Stomach smooth muscle (tissue), 2 donors: ENCODE results near the gene TRPC6.
A peak's percentile ranks its signal among the peaks of the same experiment; 100 is the strongest.

Experiments
- H3K27ac ChIP-seq: one replicate; pipeline ENCODE4 v1.7.0; 2013; ENCODE audit warnings: mild to moderate bottlenecking, low read length, inconsistent platforms
- H3K27me3 ChIP-seq, 2 donors: one replicate each; pipeline ENCODE4 v1.7.0; 2013; ENCODE audit warnings: low read length in 2 of 2; ENCODE audit not compliant: insufficient read depth in 2 of 2, control insufficient read depth in 1 of 2
- H3K36me3 ChIP-seq, 2 donors: one replicate each; pipeline ENCODE4 v1.7.0; 2013; ENCODE audit warnings: low read length in 2 of 2; ENCODE audit not compliant: control insufficient read depth in 2 of 2, insufficient read depth in 2 of 2
- H3K4me1 ChIP-seq: one replicate; pipeline ENCODE4 v1.7.0; 2013; ENCODE audit warnings: low read length; ENCODE audit not compliant: control insufficient read depth, insufficient read depth
- H3K4me3 ChIP-seq, 2 donors: one replicate each; pipeline ENCODE4 v1.7.0; 2013; ENCODE audit warnings: low read length in 2 of 2
- H3K9ac ChIP-seq, 2 donors: one replicate each; pipeline ENCODE4 v1.7.0; 2013; ENCODE audit warnings: low read length in 2 of 2, mild to moderate bottlenecking in 1 of 2
- H3K9me3 ChIP-seq, 2 donors: one replicate each; pipeline ENCODE4 v1.7.0; 2013; ENCODE audit warnings: low read length in 2 of 2; ENCODE audit not compliant: control insufficient read depth in 2 of 2
- donor health status: healthy.
- donor health status: Pancreatic carcinoma.

TRPC6 gene

DNA sequence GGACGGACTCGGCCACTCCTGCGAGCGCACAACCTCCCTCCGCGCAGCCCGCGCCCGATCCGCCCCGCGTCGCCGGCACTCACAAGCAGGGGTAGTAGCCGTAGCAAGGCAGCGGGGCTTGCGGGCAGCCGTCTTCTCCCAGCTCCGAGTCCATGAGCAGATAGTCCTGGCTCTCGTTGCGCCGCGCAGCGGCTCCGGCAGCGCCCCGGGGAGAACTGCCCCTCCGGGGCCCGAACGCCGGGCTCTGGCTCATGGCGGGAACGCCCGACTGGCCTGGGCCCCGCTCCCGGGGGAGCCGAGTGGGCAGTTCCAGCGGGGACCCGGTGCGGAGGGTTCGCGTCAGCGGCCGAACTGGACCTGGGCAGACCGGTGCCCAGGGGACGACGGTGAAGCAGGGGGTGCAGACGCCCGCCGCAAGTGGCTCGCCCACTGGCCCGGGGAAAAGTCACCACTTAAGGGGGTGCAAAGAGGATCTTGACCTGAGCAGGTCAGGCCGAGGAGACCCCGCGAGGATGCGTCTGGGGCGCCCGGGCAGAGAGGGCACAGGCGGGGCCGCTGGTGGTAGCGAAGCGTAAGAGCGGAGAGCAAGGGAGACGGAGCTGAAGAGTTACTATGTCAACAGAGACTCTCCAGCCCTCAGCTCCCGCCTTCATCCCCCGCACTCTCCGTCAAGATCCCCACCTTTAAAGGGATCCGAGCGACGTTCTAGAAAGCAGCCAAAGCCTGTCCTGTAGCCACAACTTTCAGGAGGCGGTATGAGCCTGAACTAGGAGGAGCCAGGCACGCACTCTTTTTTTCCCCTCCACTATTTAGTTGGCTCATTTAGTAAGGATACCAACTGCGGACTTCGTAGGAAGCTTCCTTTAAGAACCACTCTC is at the start of gene TRPC6:
TSS of gene TRPC6 (minus strand) at position 757 of the 878 bp plus-strand sequence. CDS start at position 253, 504 bp downstream.
- Histone ChIP-seq H3K9me3 (no peaks in the 10 kb centered on the region), H3K9ac (peak within 1 kb of the TSS in 1 of 2 donors; percentile 71), H3K27ac (no peak within 1 kb of the TSS)

DNA sequence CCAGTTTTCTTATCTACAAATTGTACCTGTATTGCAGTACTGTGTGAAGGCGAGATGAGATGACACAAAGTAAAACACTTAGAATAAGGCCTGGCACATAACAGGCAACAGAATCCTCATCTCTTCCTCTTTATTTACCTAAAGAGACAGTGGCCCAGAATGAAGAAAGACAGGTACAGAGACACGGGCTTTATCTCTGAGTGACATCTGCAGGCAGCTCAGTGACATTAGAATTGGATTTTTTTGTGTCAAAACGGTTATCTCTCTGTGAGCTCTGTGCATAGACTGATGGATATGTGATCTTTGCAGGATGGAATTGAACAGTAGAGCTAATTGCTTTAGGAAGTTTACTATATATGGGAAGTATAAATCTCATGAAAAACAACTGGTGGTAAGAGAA is 36.2 kb upstream of the TRPC6 start:
- Histone ChIP-seq H3K27ac (no peak overlapping the region), H3K4me1 (no peaks in the 10 kb centered on the region), H3K27me3 (no peaks in the 10 kb centered on the region), H3K4me3 (no peak overlapping the region), H3K9ac (no peak overlapping the region), H3K36me3 (no peaks in the 10 kb centered on the region), H3K9me3 (no peaks in the 10 kb centered on the region)

More for the DNA sequence above, at the start of gene TRPC6:
- peak within 1 kb of the TSS; percentile 73 to 91 for H3K4me3 ChIP-seq
- H3K4me1 ChIP-seq = peaks cover 6% of the 10 kb centered on the region
- peaks cover 0 to 5% of the 10 kb centered on the region in 2 donors for H3K27me3 ChIP-seq
- H3K36me3 ChIP-seq = no peaks in the 10 kb centered on the region

DNA sequence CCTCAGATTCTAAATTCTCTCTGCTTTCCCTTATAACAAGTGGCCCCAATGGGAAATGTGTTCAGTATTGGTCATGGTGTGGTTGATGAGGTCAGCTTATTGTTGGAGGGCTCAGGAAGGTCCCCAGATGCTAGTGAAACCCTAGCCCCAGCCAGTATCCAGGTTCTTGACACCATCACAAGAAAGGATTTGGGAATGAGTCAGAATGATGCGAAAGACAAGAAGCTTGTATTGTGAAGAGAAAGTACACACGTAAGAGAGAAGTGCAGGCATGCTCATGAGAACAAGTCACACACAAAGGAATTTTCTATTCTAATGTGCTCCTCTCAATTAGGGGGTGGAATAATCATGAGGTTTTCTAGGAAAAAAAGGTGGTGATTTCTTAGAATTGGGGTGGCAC is 34.9 kb upstream of the TRPC6 start:
- no peaks in the 10 kb centered on the region for H3K36me3 ChIP-seq
- no peaks in the 10 kb centered on the region for H3K4me1 ChIP-seq
- H3K9ac ChIP-seq = no peak overlapping the region
- H3K27ac ChIP-seq = no peak overlapping the region
- H3K9me3 ChIP-seq = no peaks in the 10 kb centered on the region
- H3K4me3 ChIP-seq = no peak overlapping the region
- no peaks in the 10 kb centered on the region for H3K27me3 ChIP-seq

DNA sequence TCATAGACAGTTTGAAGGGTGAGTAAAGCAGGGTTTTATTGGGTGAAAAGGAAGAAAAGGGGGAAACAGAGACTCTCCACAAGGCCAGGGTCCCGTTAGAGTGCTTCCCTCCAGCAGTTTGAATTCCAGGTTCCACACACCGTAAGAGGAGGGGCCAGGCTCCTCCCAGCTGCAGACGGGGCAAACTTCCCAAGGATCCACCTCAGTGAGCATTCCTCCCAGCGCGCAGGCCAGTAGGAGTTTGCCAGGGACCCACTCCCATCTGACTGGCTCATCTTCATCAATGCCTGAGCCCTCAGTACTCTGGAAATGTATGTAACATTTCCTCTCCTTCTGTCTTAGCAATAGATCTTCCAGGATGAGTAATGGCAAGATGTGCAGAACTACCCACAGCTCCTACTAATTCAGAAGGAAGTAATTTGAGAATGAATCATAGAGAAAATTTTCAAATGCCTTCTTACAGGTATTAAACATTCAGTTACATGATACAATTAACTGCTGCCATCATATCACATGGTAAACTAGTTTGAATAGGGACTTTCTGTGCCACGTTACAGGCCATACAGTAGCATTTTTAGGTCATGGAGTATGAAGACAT is 34.0 kb upstream of the TRPC6 start:
- Histone ChIP-seq H3K27ac (no peak overlapping the region), H3K9me3 (no peaks in the 10 kb centered on the region), H3K4me1 (no peaks in the 10 kb centered on the region), H3K27me3 (no peaks in the 10 kb centered on the region), H3K9ac (no peak overlapping the region), H3K4me3 (no peak overlapping the region), H3K36me3 (no peaks in the 10 kb centered on the region)

DNA sequence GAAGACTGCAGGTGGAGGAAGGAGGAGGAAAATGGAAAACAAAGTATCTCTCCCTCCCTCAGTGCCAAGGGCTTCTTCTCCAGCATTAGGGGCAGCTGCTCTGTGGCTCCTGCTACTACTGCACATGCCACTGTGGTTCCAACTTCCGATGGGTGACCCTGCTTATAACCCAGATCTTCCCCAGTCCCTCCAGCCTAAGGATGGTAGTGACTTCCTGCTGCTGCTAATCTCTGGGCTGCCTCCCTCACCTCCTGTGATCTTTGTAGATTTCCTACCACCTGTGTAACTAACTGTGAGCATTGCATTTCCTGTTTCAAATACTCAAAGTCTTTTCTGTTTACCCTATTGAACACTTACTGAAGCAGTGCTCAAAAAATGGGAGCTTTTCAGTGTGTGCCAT is 28.7 kb upstream of the TRPC6 start:
- H3K27ac ChIP-seq = no peak overlapping the region
- H3K36me3 ChIP-seq = no peaks in the 10 kb centered on the region
- no peaks in the 10 kb centered on the region for H3K9me3 ChIP-seq
- no peak overlapping the region for H3K9ac ChIP-seq
- H3K4me3 ChIP-seq = no peak overlapping the region
- no peaks in the 10 kb centered on the region for H3K27me3 ChIP-seq
- H3K4me1 ChIP-seq = no peaks in the 10 kb centered on the region

- Histone ChIP-seq H3K4me3 (no peak overlapping the region), H3K9ac (no peak overlapping the region), H3K27me3 (peaks cover 0 to 2% of the 10 kb centered on the region in 2 donors), H3K27ac (no peak overlapping the region), H3K4me1 (no peaks in the 10 kb centered on the region), H3K9me3 (no peaks in the 10 kb centered on the region), H3K36me3 (no peaks in the 10 kb centered on the region)
Observed at GRCh38 chr11:101600924-101601323, 17.1 kb upstream of the TRPC6 start.

DNA sequence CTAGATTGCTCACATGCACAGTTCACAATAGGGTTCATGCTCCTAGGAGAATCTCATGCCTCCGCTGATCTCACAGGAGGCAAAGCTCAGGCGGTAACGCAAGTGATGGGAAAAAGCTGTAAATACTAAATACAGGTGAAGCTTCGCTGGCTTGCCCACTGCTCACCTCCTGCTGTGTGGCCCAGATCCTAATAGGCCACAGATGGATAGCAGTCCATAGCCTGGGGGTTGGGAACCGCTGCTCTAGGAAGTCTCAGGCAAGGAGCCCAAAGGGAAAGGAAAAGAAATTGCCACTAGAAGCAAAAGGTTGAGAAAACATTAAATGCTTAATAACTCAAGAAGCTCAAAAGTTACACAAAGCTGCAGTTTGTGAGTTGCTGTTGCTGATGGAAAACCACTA is 3.2 kb upstream of the TRPC6 start:
- Histone ChIP-seq H3K27me3 (peaks cover 0 to 5% of the 10 kb centered on the region in 2 donors), H3K4me1 (peaks cover 6% of the 10 kb centered on the region), H3K27ac (no peak overlapping the region), H3K9me3 (no peaks in the 10 kb centered on the region), H3K9ac (no peak overlapping the region), H3K36me3 (no peaks in the 10 kb centered on the region), H3K4me3 (no peak overlapping the region)

DNA sequence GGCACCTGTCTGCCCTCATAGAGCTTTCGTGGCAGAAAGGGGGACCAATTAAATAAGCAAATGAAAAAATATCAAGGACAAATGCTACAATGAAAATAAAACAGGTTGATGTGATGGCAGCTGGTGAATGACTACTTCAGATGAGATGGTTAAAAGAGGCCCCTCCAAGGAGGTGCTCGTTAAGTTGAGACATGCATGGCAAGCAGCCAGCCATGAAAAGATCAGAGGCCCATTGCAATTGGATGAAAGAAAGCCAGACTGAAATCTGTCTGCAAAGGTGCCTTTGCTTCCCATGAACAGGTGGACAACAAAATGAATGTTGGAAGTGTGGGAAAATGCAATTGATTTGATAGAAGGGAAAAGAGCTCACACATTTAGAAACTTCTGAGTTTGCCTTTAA is 848 bp upstream of the TRPC6 start:
- Histone ChIP-seq H3K36me3 (no peaks in the 10 kb centered on the region), H3K9me3 (no peaks in the 10 kb centered on the region), H3K9ac (peak overlapping the region in 1 of 2 donors; percentile 71), H3K27ac (no peak overlapping the region), H3K27me3 (peaks cover 0 to 5% of the 10 kb centered on the region in 2 donors), H3K4me1 (peaks cover 6% of the 10 kb centered on the region), H3K4me3 (no peak overlapping the region)

DNA sequence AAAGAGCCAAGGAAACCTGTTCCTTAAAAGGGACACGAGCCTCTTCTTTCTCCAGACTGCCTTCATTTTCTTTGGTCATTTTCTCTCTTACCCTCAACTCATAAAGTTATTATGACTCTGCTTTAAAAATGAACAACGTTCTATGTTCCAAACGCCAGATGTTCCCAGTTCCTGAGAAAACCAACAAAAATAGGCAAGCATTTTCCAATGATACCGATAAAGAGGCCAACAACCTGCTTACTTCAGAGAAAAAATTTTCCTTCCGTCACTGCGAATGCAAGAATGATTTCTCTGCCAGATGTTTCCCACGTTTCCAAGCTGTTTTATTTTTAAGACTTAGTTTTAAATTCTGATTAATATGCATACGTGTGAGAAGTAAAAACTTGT is 315 bp upstream of the TRPC6 start:
- peak overlapping the region in 1 of 2 donors; percentile 71 for H3K9ac ChIP-seq
- peak overlapping the region; percentile 73 to 91 for H3K4me3 ChIP-seq

GRCh38 chr11:101582989-101583250 is 887 bp downstream of the TRPC6 start:
- Histone ChIP-seq H3K27ac (no peak overlapping the region), H3K4me3 (peak overlapping the region; percentile 73 to 91), H3K9ac (peak overlapping the region in 1 of 2 donors; percentile 71), H3K9me3 (no peaks in the 10 kb centered on the region), H3K4me1 (peaks cover 6% of the 10 kb centered on the region), H3K36me3 (no peaks in the 10 kb centered on the region), H3K27me3 (peaks cover 0 to 5% of the 10 kb centered on the region in 2 donors)

More for the DNA sequence above, 315 bp upstream of the TRPC6 start:
- no peak overlapping the region for H3K27ac ChIP-seq
- H3K36me3 ChIP-seq = no peaks in the 10 kb centered on the region
- peaks cover 0 to 5% of the 10 kb centered on the region in 2 donors for H3K27me3 ChIP-seq
- peaks cover 6% of the 10 kb centered on the region for H3K4me1 ChIP-seq
- no peaks in the 10 kb centered on the region for H3K9me3 ChIP-seq
